Measurements from ENCODE around the gene ZNF136.

The ZNF136 gene

DNA sequence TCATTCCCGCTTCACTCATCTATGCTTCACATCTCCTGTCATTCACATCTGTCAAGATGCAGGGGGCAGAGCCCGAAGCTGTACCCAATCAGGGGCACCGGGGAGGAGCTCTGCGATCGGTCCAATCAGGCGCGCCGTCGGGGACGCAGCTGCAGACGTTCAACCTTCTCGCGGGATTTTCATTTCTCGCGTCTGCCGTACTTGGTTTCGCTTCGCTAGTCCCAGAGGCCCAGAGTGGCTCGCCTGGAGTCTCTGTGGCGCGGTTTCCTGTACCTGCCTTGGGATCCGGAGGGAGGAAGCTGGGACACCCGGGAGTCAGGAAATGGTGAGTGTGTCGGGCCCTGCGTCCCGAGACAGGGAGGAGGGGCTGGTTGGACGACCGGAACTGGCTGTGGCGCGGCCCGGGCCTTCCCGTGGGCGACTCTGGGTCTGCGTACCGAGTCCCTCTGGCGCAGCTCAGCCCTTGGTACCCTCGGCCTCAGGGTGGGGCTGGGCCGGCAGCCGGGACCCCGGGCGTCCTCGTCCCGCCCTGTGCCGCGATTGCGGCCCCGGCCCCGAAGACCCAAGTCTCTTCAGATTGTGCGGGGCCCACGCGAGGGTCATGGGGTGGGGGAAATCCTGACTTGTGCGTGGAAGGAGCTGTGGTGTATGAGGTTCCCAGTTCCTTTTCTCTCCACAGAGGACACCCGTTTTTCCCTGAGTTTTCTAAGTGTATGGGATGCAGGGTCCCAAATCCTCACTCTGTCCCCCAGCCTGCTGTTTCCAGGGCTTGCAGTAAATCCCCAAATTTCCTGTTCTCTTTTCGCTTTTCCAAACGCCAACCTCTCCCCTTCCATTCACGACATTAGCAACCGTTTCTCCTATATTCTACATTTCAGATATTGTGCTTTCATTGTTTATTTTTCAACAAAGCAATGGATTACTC is at the start of gene ZNF136:
Gene ZNF136 (plus strand): TSS at position 215 of the 925 bp plus-strand sequence. CDS start 108 bp downstream, at position 323.
- peak; percentile 93 for DNase-seq

DNA sequence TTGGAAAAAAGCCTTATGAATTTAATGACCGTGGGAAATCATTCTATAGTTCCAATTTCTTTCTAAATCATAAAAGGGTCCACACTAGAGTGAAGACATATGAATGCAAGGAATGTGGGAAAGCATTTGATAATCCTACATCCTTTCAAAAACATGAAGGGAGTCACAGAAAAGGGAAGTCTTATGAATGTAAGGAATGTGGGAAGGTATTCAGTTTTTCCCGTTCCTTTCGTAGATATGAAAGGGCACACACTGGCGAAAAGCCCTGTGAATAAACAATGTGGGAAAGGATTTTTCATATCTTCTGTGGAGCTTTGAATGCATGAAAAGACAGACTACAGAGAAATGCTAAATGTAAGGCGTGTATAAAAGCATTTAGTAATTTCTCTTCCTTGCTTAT is 49.8 kb upstream of the ZNF136 start:
- DNase-seq = no peak

DNA sequence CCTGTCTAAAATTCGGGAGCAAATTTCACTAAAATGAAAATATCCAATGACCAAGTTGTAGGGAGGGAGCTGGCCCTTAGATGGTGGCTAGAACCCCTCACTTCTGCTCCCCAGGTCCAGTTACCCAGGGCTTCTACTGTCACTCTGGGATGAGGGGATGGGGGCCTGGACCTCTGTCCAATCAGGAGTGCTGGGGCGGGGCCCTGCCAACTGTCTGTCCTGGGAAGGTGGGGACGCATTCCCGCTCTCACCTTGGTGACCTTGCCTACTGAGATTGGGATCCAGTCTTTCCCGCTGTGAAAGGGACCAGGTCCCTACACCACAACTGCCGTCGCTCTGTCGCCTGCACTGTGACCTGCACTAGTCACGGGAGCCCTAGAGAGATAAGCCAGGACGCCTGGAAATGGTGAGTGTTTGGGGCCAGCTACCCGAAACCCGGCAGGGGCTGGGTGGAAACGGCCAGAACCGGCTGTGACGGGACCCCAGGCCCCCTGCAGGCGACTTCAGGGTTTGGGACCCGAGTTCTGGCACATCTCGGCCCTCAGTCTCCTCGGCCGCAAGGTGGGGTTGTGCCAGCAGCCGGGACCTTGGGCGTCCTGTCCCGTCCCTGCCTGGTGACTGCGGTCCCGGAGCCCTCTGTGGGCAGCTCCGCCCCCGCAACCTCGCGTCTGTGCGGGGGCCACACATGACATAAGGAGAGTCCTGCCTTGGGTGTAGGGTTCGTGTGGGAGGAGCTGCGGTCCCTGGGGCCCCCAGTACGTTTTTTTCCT is 45.5 kb upstream of the ZNF136 start:
- no peak for DNase-seq

DNA sequence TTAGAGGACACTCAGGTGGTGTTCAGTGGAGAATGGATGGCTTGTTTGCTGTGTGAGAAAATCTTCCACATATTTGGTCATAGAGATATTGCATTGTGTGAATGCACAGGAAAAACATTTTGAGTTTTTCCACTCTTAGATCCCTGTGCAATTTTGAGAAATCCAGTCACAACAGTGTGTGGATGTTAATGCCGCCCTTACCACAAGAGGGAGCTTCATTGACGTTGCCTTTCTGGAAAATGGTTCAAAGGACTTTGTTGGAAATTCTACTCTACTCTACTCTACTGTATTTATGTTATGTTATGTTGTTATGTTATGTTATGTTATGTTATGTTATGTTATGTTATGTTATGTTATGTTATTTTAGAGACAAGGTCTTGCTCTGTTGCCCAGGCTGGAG is 36.2 kb upstream of the ZNF136 start:
- no peak for DNase-seq

DNA sequence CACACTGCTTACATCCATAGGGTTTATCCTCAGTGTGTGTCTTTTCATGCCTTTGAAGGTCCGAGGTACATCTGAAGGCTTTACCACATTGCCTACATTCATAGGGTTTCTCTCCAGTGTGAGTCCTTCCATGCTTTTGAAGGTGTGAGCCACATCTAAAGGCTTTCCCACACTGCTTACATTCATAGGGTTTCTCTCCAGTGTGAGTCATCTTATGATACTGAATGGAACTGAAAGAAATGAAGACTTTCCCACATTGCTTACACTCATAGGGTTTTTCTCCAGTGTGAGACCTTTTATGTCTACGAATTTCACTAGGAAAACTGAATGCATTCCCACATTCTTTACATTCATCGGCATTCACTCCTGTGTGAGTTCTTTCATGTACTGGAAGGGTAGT is 29.8 kb upstream of the ZNF136 start:
- DNase-seq = no peak

DNA sequence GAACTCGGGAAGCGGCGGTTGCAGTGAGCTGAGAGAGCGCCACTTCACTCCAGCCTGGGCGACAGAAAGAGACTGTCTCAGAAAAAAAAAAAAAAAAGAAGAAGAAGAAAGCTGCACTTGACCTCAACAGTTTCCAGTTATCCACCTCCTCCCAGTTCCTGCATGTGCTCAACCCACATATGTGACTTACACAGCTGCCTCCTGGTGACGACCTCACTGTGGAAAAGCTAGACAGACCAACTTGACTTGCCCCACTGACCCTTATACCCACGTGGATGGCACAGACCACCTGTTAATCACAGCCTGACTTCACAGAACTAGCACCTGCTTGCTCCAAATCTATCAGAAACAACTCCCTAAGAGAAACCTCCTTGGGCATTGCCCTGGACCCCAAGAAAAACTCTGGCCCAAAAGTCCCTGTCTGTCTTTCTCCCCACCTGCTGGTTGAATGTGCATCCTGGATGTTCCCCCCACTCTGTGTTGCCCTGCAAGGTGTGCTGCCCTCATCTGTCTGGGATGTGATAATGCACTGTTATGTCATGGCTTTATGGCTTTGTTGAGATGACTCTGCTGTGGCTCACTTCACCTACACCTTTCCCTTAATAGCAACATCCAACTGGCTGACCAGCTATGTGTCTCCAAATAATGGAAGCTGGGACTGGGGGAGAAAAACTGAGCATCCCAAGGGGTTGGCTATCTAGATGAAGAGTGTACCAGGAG is 25.5 kb upstream of the ZNF136 start:
- peak; percentile 42 for DNase-seq

DNA sequence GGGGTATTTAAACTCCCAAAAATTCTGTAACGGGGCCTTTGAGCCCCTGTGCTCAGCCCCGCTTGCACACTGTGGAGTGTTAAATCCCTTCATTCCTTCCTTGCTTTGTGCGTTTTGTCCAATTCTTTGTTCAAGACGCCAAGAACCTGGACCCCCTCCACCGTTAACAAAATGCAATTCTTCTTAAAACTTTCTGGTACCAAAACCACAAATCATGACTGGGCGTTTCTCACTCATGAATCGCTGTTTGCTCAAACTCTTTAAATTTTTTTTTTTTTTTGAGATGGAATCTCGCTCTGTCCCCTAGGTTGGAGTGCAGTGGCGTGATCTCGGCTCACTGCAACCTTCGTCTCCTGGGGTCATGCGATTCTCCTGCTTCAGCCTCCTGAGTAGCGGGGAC is 23.6 kb upstream of the ZNF136 start:
- DNase-seq = no peak

DNA sequence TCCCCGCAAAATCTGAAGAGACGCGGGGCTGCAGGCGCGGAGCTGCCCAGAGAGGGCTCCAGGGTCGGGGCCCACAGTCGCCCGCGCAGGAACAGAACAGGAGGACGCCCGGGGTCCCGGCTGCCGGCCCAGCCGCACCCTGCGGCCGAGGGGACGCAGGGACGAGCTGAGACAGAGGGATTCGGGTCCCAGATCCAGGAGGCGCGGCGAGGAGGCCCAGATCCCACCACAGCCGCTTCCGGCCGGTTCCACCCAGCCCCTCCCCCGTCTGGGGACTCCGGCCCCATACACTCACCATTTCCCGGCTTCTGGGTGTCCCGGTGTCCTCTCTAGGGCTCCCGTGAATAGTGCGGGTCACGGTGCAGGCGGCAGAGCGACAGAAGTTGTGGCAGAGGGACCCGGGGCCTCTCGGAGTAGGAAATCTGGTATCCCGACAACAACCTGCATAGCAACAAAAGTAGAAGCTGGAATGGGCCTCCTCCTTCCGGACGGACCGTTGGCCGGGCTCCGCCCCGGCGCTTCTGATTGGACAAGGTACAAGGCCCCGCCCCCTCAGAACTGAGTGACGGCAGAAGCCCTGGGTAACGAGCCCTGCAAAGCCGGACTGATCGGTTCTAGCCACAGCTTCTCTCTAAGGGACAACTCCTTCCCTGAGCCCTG is 22.9 kb upstream of the ZNF136 start, which contains the start of gene ZNF20:
Gene ZNF20 (minus strand): TSS at position 466 of the 660 bp plus-strand sequence. CDS start 168 bp downstream, at position 298.
- DNase-seq = peak; percentile 56

DNA sequence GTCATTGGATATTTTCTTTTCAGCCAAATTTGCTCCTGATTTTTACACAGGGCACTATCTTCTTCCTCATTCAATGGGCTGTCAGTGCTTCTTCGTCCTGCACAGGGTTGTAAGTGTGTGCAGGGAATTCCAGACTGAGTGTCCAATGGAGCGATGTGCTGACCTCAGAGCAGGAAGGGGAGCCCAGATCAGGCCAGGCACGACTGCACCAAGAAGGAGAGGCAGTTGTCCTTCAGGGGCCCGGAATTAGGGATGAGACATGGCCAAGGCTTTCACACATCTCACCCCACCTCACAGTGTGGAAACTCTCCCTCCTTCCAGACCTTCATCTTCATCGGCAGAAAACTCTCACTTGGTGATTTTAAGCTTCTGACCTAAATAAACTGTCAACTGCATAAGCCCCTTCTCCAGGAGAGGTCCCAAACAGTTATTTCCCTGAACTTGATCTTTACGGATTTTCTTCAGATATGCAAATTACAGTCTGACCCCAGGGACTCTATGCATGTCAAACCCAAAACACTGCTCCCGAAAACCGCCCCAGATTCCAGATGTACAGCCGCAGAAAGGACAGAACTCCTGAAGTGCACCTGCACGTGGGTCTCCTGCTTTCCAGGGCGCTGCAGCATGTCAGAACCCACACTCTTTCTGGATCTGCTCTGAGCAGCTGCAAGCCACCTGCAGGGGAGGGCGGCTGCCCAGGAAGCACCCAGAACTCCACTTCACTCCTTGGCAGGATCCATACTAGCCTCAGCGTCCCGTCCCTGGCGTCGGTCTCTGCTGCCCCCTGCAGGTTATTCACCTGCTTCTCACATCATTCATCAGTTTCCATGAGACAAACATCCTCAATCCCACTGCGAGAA is 22.1 kb upstream of the ZNF136 start:
- peak; percentile 67 for DNase-seq

DNA sequence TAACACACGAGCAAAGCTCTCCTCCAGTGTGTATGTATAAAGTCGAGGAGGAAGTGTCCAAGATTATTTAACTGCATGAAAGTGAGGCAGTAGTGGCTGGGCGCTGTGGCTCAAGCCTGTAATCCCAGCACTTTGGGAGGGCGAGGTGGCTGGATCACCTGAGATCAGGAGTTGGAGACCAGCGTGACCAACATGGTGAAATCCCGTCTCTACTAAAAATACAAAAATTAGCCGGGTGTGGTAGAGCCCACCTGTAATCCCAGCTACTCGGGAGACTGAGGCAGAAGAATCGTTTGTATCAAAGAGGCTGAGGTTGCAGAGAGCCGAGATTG is 21.5 kb upstream of the ZNF136 start:
- DNase-seq = no peak

DNA sequence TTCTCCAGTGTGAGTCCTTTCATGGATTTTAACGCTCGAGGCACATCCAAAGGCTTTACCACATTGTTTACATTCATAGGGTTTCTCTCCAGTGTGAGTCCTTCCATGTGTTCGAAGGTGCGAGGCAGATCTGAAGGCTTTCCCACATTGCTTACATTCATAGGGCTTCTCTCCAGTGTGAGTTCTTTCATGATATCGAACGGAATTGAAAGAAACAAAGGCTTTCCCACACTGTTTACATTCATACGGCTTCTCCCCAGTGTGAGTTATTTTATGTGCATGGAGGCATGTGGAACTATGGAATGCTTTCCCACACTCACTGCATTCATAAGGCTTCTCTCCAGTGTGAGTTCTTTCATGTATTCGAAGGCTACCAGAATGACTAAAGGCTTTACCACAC is 17.5 kb upstream of the ZNF136 start:
- DNase-seq = no peak

DNA sequence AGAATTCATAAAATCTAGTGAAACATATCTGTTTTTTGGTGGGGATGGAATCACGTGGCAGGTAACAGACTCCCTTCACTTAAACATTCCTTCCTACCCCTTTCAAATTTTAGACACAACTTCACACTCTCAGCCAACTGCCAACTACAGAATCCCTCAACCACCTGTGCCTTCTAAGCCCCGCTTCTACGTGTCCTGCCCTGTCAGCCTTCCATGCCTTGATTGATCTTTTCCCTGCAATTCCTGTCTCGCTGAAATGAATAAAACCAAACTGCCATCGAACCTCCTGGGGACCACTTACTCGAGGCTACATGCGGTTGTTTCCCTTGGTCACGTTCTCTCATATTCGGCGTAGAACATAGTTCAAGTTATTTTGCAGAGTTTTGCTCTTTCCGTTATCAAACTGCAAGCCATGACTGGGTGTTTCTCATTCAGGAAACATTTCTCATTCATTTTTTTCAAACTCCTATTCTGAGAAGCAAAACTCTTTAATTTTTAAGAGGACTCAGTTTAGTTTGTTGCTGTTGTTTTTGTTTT is 7.5 kb upstream of the ZNF136 start:
- DNase-seq = no peak

DNA sequence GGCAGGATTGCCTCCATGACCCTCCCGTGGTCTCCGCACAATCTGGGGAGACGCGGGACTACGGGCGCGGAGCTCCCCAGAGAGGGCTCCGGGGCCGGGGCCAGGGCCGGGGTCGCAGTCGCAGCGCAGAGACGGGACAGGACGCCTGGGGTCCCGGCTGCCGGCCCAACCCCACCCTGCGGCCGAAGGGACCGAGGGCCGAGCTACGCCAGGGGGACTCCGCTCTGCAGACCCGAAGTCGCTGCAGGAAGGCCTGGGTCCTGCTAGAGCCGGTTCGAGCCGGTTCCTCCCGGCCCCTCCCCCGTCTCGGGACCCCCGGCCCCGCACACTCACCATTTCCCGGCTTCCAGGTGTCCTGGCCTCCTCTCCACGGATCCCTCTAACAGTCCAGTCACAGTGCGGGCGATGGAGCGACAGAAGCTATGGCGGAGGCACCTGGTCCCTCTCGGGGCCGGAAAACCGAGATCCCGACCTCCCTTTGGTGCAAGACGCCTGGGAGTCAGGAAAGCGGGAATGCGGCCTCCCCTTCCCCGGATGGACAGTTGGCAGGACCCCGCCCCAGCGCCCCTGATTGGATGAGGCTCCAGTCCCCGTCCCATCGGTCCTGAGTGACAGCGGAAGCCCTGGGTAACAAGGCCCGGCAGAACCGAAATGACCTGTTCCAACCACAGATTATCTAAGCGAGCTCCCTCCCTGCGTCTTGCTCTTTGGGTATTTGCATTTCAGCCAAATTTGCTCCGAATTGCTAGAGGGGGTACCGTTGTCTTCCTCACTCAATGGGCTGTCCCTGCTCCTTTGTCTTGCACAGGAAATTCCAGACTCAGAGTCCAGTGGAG is 6.5 kb upstream of the ZNF136 start, which contains the start of gene ZNF625:
Gene ZNF625 (minus strand): TSS at position 512 of the 836 bp plus-strand sequence. CDS start 176 bp downstream, at position 336.
- peak; percentile 43 for DNase-seq

DNA sequence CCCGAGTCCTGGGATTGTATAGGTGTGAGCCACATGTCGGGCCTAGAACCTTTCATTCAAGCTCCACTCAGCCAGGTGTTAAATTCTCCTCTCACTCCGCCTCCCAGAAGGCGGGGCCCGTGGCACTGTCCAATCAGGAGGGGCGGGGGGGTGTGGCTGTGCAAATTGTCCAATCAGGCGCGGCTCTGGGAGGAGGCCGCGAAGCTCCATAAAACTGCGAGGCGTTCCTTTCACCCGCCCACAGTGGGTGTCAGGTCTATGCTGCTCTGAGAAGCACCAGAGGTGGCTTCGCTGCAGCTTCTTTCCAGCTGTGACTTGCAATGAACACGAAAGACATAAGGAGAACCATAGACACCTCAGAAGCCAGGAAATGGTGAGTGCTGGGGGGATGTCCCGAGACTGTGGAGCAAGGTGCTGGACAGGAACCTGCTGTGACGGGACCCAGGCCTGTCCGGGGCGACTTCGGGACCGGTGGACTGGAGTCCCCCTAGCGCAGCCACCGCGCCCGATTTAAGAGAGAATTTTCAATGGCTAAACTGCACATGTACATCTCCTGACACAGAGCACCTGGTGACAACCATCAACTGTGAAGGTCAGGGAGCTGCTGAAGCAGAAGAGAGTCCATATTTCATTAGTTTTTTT is 3.0 kb upstream of the ZNF136 start:
- no peak for DNase-seq

DNA sequence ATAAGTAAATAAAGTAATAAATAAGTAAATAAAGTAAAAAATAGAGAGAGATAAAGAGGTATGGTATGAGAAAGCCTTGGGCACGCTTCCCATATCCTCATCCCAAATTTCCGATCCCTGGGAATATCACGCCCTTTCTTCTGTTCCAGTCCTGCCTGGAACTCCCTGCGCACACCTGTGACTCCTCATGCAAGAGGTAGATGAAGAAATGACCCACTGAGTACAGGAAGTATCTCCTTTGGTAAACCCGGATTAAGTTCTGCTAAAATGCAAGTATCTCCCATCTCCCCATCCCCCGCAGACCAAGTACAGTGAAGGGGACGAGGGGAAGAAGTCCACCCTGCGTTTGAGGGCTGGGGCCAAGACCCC is 399 bp upstream of the ZNF136 start:
- DNase-seq = no peak

DNA sequence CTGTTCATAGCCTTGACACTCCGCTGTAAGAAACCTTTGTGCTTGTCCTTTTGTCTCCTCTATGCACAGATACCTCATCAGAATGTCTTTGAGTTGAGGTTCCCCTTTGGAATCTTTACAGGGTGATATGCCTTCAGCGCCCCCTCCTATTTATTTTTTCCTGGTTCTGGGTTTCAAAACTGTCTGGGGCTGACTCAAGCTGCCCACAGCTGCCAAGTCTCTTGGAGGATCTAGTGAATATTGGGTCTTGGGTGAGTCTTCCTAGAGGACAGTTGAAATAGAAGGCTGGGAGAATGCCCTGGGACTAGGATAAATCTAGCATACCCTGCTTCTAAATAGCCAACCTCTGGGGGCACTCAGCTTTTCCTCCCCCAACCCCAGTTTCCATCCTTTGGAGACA is 930 bp downstream of the ZNF136 start:
- DNase-seq = no peak

DNA sequence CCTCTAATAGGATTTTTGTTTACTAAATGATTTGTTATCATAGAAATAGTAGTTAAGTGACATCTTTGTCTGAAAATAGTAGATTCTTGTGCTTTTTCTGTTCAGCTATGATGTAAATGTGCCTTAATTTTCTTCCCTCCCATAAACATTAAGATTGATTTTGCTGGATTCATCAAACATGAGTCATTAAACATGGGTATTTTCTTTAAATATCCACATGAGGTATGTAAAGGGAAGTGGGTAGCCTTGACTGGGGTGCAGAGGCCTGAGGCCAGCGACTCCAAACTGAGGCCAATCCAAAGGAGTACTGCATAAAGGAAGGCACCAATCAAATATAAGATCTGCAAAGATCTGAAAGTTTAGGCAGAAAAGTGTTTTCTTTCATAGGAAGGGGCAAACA is 3.7 kb downstream of the ZNF136 start:
- DNase-seq = no peak

DNA sequence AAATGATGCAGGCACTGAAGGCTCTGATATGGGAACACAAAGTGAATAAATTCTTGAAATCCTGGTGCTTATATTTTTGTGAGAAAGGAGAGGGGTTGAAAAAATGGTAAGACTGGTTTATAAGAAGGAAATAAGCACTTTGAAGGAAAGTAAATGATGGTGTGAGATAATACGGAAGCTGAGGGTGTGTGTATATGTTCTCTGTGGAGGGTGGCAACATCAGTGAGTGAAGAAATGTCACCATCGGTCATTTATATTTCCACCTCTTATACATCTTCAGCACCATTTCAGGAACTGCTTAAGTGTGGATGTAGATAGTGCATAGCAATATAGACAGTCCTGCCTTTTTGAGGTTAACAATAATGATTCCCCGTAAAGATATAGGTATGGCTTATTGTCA is 17.5 kb downstream of the ZNF136 start:
- DNase-seq = no peak

DNA sequence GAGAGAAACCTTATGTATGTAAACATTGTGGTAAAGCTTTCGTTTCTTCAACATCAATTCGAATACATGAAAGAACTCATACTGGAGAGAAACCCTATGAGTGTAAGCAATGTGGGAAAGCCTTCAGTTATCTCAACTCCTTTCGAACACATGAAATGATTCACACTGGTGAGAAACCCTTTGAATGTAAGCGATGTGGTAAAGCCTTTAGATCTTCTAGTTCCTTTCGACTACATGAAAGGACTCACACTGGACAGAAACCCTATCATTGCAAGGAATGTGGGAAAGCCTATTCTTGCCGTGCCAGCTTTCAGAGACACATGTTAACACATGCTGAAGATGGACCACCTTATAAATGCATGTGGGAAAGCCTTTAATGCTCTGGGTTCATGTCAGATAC is 24.7 kb downstream of the ZNF136 start:
- no peak for DNase-seq
